ENCODE results near the gene CCL13. TPM values are rescaled to one million over a fixed set of nuclear protein-coding genes. Genes with fewer than 3 reads are reported as not detected.

Gene CCL13
- polyA plus RNA-seq, 1 donor from 2014 or later = not detected

GRCh38 chr17:34386343-34386696, 30.0 kb downstream of the CCL13 start:
- H3K4me3 Mint-ChIP-seq = no peak overlapping the region
- H3K27me3 Mint-ChIP-seq = peaks cover 11% of the 10 kb centered on the region
- H3K27ac Mint-ChIP-seq = no peak overlapping the region
- H3K4me1 Mint-ChIP-seq = peaks cover 4 to 22% (median 11%) of the 10 kb centered on the region in 3 donors
- no peaks in the 10 kb centered on the region for H3K36me3 Mint-ChIP-seq
- no peaks in the 10 kb centered on the region for H3K9me3 Mint-ChIP-seq

- Mint-ChIP-seq H3K27ac (no peak overlapping the region), H3K9me3 (no peaks in the 10 kb centered on the region), H3K4me3 (no peak overlapping the region), H3K36me3 (no peaks in the 10 kb centered on the region), H3K27me3 (peaks cover 11% of the 10 kb centered on the region), H3K4me1 (peaks cover 4 to 20% (median 11%) of the 10 kb centered on the region in 3 donors)
These were observed 30.6 kb downstream of the CCL13 start for GRCh38 chr17:34386697-34387550.

GRCh38 chr17:34387566-34387965, 31.3 kb downstream of the CCL13 start:
- no peak overlapping the region for H3K27ac Mint-ChIP-seq
- no peaks in the 10 kb centered on the region for H3K9me3 Mint-ChIP-seq
- peaks cover 4 to 17% (median 11%) of the 10 kb centered on the region in 3 donors for H3K4me1 Mint-ChIP-seq
- H3K4me3 Mint-ChIP-seq = no peak overlapping the region
- H3K27me3 Mint-ChIP-seq = peaks cover 11% of the 10 kb centered on the region
- H3K36me3 Mint-ChIP-seq = no peaks in the 10 kb centered on the region

DNA sequence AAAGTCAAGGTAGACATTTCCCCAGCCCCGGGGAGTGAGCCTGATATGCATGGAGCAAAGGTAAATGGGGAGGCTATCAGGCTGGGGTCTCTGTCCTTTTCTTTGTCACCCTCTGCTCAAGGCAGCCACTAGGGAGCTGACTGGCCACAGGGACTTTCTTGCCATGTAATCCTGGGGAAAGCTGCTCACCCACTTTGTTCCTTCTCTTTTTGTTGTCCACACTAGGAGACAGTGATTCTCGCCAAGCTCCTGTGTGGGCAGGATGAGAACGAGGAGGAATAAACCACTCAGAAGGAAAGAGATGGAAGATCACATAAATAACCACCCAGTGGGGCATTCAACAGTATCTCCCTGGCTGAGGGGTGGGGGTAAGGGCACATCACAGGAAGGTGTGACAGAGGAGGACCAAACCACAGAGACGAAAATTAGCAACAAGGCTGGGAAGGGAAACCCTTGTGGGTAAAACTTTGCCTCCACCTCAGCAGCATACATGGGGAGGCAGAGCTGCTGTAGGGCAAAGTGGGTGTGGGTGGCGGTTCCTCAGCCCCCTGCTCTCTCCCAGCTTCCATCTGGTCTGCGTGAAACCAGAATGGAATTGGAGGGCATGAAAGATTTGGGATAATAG, 33.0 kb downstream of the CCL13 start:
- H3K9me3 Mint-ChIP-seq = no peaks in the 10 kb centered on the region
- peaks cover 11% of the 10 kb centered on the region for H3K27me3 Mint-ChIP-seq
- peaks cover 0 to 14% (median 13%) of the 10 kb centered on the region in 3 donors for H3K4me1 Mint-ChIP-seq
- no peaks in the 10 kb centered on the region for H3K36me3 Mint-ChIP-seq
- no peak overlapping the region for H3K4me3 Mint-ChIP-seq
- no peak overlapping the region for H3K27ac Mint-ChIP-seq

DNA sequence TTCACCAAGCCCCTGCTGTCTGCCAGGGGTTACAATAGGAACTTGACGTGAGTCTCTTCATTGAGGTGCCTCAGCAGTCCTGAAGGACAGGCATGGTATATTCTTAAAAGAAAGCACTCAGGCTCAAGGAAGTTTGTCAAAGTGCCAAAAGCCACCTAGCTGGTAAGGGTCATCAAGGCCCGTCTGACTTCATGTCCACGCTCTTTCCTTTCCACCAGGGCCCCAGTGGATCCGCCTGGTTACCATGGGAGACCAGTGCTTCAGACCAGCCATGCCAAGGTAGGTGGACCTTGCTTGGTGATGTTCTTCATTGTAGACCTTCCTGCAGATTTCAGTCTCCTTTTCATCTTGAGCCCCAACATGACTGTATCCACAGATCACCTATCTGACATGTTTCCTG, 34.4 kb downstream of the CCL13 start:
- Mint-ChIP-seq H3K27me3 (peaks cover 11% of the 10 kb centered on the region), H3K9me3 (no peaks in the 10 kb centered on the region), H3K4me3 (no peak overlapping the region), H3K36me3 (peaks cover 2% of the 10 kb centered on the region), H3K4me1 (peaks cover 0 to 14% (median 11%) of the 10 kb centered on the region in 3 donors), H3K27ac (peak overlapping the region in 1 of 3 donors; percentile 69)

- Mint-ChIP-seq H3K9me3 (no peaks in the 10 kb centered on the region), H3K27me3 (peaks cover 9% of the 10 kb centered on the region), H3K36me3 (peaks cover 2% of the 10 kb centered on the region), H3K27ac (peak overlapping the region in 1 of 3 donors; percentile 69), H3K4me1 (peaks cover 0 to 14% (median 11%) of the 10 kb centered on the region in 3 donors), H3K4me3 (no peak overlapping the region)
These were observed 35.0 kb downstream of the CCL13 start for GRCh38 chr17:34391241-34391640.

- Mint-ChIP-seq H3K4me3 (no peak overlapping the region), H3K9me3 (no peaks in the 10 kb centered on the region), H3K27ac (no peak overlapping the region), H3K27me3 (peaks cover 5% of the 10 kb centered on the region), H3K36me3 (peaks cover 4% of the 10 kb centered on the region), H3K4me1 (peaks cover under 1 to 13% (median 12%) of the 10 kb centered on the region in 3 donors)
These were observed 37.1 kb downstream of the CCL13 start for GRCh38 chr17:34393401-34393800.

DNA sequence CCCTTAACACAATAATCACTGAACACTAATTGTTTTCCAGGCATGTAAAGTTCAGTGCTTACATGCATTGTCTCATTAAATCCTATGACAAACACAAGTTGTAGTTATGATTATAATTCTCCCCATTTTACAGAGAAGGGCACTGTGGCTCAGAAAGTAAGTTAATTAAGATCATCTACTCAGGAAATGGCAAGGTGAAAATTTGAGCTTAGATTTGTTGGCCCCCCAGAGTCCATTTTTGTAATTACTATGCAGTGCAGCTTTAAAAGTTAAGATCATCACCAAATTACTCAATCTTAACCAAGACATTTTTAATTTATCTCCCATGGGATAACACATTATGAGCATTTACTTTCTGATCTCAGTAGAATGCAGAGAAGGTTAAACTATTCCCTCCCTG, 41.0 kb downstream of the CCL13 start:
- H3K4me1 Mint-ChIP-seq = peaks cover 18 to 26% (median 23%) of the 10 kb centered on the region in 3 donors
- H3K36me3 Mint-ChIP-seq = peaks cover 4% of the 10 kb centered on the region
- H3K27ac Mint-ChIP-seq = no peak overlapping the region
- H3K4me3 Mint-ChIP-seq = no peak overlapping the region
- peaks cover 2% of the 10 kb centered on the region for H3K27me3 Mint-ChIP-seq
- H3K9me3 Mint-ChIP-seq = no peaks in the 10 kb centered on the region

DNA sequence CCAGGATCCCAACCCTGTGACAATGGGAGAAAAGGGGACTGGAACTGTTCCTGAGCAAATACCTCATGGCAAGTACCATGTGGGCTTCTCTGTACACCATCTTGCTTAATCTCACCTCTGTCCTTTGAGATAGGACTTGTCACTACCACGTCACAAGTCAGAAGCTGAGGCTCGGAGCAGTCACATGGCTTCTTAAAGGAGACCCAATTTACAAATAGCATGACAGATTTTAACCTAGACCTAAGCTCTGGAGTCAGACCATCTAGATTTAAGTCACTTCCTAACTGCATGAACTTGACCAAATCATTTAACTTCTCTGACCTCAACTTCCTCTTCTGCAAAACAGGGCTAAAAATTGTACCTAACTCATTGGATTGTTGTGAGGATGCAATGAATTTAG, 42.7 kb downstream of the CCL13 start:
- H3K9me3 Mint-ChIP-seq = no peaks in the 10 kb centered on the region
- peaks cover 4% of the 10 kb centered on the region for H3K36me3 Mint-ChIP-seq
- H3K4me1 Mint-ChIP-seq = peaks cover 18 to 24% (median 23%) of the 10 kb centered on the region in 3 donors
- peaks cover 2% of the 10 kb centered on the region for H3K27me3 Mint-ChIP-seq
- no peak overlapping the region for H3K27ac Mint-ChIP-seq
- H3K4me3 Mint-ChIP-seq = peak overlapping the region in 2 of 4 donors; percentile 18 to 65

- H3K9me3 Mint-ChIP-seq = no peaks in the 10 kb centered on the region
- peaks cover 4% of the 10 kb centered on the region for H3K36me3 Mint-ChIP-seq
- H3K27me3 Mint-ChIP-seq = peaks cover 2% of the 10 kb centered on the region
- peaks cover 18 to 24% (median 23%) of the 10 kb centered on the region in 3 donors for H3K4me1 Mint-ChIP-seq
- H3K27ac Mint-ChIP-seq = no peak overlapping the region
- H3K4me3 Mint-ChIP-seq = no peak overlapping the region
These were observed 43.4 kb downstream of the CCL13 start for GRCh38 chr17:34399725-34400124.

DNA sequence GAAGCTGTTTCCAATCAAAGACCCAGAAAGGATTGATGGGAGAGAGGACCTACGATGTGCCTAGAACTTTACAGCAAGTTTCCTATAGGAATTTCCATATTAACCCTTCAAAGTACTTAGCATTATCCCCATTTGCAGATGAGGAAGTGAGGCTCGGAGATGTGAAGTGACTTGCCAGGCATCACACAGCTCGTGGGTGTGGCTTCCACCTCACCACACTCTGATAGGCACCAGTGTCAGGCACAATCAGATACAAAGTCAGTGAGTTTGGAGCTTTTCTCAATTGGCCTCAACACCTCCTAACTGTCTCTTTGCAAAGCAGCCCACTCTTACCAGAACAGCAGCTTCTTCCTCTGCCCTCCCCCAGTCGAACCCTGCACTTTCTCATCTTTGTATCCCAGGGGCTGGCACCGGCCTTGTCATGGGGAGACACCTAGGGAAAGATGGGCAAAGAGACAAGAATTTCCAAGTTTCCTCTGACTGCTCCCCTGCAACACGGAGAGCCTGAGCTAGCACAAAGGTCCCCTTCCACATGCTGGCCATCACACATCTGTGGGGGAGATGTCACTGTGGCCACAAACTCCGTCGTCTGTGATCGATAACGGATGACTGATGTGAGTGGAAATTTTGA, 44.1 kb downstream of the CCL13 start:
- Mint-ChIP-seq H3K9me3 (no peaks in the 10 kb centered on the region), H3K4me1 (peaks cover 18 to 24% (median 23%) of the 10 kb centered on the region in 3 donors), H3K27ac (no peak overlapping the region), H3K36me3 (peaks cover 2% of the 10 kb centered on the region), H3K27me3 (peaks cover 2% of the 10 kb centered on the region), H3K4me3 (peak overlapping the region in 1 of 4 donors; percentile 43)

GRCh38 chr17:34401165-34401564, 44.9 kb downstream of the CCL13 start:
- H3K27me3 Mint-ChIP-seq = peaks cover 2% of the 10 kb centered on the region
- peaks cover 2% of the 10 kb centered on the region for H3K36me3 Mint-ChIP-seq
- peaks cover 18 to 24% (median 23%) of the 10 kb centered on the region in 3 donors for H3K4me1 Mint-ChIP-seq
- peak overlapping the region in 2 of 4 donors; percentile 19 to 63 for H3K4me3 Mint-ChIP-seq
- no peak overlapping the region for H3K27ac Mint-ChIP-seq
- no peaks in the 10 kb centered on the region for H3K9me3 Mint-ChIP-seq

GRCh38 chr17:34403006-34403405, 46.7 kb downstream of the CCL13 start:
- Mint-ChIP-seq H3K36me3 (no peaks in the 10 kb centered on the region), H3K4me1 (peaks cover 18 to 23% (median 23%) of the 10 kb centered on the region in 3 donors), H3K27me3 (peaks cover 13% of the 10 kb centered on the region), H3K9me3 (no peaks in the 10 kb centered on the region), H3K4me3 (no peak overlapping the region), H3K27ac (no peak overlapping the region)

DNA sequence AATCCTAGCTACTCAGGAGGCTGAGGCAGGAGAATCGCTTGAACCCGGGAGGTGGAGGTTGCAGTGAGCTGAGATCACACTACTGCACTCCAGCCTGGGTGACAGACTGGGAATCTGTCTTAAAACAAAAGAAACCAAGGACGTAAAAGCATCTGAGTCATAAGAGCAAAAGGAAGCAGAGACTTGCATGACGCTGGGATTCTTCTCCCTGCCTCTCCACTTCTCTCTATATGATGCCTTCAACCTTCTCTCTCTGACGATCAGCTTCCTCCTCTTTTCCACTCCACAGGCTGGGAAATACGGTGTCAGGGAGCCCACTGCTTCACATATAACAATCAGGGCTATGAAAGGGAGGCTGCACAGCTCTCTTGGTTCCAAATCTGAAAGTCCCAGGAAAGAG, 49.9 kb downstream of the CCL13 start:
- Mint-ChIP-seq H3K27me3 (peaks cover 24% of the 10 kb centered on the region), H3K4me1 (no peaks in the 10 kb centered on the region)

More for the DNA sequence above, 49.9 kb downstream of the CCL13 start:
- Mint-ChIP-seq H3K4me3 (no peak overlapping the region), H3K27ac (no peak overlapping the region), H3K36me3 (no peaks in the 10 kb centered on the region), H3K9me3 (no peaks in the 10 kb centered on the region)
